Measurements from ENCODE around the gene GOLGA2.

GOLGA2 gene, protein sequence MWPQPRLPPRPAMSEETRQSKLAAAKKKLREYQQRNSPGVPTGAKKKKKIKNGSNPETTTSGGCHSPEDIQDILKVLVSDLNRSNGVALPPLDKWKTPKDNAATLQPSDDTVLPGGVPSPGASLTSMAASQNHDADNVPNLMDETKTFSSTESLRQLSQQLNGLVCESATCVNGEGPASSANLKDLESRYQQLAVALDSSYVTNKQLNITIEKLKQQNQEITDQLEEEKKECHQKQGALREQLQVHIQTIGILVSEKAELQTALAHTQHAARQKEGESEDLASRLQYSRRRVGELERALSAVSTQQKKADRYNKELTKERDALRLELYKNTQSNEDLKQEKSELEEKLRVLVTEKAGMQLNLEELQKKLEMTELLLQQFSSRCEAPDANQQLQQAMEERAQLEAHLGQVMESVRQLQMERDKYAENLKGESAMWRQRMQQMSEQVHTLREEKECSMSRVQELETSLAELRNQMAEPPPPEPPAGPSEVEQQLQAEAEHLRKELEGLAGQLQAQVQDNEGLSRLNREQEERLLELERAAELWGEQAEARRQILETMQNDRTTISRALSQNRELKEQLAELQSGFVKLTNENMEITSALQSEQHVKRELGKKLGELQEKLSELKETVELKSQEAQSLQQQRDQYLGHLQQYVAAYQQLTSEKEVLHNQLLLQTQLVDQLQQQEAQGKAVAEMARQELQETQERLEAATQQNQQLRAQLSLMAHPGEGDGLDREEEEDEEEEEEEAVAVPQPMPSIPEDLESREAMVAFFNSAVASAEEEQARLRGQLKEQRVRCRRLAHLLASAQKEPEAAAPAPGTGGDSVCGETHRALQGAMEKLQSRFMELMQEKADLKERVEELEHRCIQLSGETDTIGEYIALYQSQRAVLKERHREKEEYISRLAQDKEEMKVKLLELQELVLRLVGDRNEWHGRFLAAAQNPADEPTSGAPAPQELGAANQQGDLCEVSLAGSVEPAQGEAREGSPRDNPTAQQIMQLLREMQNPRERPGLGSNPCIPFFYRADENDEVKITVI

GRCh38 chr9:128275198-128276007 is at the start of gene GOLGA2:
Gene GOLGA2 (minus strand): TSS chr9:128276007. CDS start chr9:128275976, 31 bp downstream.
- peak; percentile 12 to 14 for DNase-seq

DNA sequence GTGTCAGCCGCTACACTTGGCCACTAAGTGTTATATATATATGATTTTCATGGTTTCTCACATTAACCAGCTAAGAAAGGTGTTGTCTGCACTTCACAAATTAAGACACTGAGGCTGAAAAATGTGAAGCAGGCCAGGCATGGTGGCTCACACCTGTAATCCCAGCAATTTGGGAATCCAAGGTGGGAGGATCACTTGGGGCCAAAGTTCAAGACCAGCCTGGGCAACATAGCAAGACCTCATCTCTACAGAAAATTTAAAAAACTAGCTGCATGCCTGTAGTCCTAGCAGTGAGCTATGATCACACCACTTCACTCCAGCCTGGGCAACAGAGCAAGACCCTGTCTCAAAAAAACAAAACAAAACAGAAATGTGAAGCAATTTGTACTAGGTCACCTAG is 48.6 kb upstream of the GOLGA2 start:
- no peak for DNase-seq

DNA sequence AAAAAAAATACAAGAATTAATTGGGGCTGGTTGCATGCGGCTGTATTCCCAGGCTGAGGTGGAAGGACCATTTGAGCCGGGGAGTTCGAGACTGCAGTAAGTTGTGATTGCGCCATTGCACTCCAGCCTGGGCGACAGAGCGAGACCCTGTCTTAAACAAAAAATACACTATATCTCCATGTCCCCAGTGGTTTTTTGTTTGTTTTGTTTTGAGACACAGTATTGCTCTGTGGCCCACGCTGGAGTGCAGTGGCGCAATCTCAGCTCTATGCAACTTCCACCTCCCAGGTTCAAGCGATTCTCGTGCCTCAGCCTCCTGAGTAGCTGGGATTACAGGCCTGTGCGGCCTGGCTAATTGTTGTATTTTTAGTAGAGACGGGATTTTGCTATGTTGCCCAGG is 48.0 kb upstream of the GOLGA2 start:
- no peak for DNase-seq

DNA sequence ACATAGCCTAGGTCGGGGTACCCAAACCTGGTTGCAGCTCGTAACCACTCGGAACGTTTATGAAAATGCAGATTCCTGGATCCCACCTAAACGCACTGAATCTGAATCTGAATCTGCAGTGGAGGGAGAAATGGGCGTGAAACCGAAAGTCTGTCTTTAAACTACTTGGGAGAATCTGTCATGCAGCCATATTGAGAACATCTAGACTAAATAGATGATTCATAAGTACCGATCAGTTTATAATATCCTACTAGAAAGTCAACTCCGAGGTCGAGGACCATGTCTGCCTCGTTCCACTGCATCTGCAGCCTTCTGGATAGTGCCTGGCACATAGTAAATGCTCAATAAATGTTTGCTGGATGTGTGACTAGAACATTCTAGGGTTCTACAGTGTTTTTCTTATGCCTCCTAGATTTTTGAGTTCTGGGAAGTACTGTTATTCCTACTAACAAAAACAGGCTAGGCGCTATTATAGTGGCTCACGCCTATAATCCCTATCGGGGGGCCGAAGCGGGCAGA is 47.5 kb upstream of the GOLGA2 start:
- DNase-seq, result no peak

GRCh38 chr9:128322404-128323211 is 46.8 kb upstream of the GOLGA2 start, which contains the start of the genes COQ4 and TRUB2:
Gene COQ4 (plus strand): TSS chr9:128322839. CDS start chr9:128322859, 20 bp downstream.
Gene TRUB2 (minus strand): TSS chr9:128322447. CDS start chr9:128322408, 39 bp downstream.
- peak; percentile 92 to 95 for DNase-seq

GRCh38 chr9:128321879-128322403 is 46.1 kb upstream of the GOLGA2 start:
- no peak for DNase-seq

- no peak for DNase-seq
These were observed 45.5 kb upstream of the GOLGA2 start for GRCh38 chr9:128321343-128321742.

GRCh38 chr9:128317629-128318028 is 41.8 kb upstream of the GOLGA2 start:
- no peak for DNase-seq

DNA sequence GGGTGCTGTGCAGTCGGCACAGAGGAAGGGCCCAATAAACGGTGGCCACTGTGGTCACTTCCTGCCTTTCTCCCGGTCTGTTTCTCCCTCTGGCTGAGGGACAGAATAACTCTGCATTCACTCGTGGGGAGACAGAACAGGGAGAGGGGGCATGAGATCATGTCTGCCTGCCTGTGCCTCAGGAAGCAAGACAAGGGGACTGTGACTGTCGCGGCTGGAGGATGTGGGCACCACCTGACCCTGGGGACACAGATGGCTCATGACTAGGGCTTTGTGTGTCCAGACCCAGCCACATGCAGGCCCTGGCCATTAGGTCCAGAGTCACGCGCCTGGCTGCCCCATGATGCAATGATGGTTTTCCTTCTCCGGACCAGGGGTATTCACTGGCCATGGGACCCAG is 40.6 kb upstream of the GOLGA2 start:
- DNase-seq, result no peak

DNA sequence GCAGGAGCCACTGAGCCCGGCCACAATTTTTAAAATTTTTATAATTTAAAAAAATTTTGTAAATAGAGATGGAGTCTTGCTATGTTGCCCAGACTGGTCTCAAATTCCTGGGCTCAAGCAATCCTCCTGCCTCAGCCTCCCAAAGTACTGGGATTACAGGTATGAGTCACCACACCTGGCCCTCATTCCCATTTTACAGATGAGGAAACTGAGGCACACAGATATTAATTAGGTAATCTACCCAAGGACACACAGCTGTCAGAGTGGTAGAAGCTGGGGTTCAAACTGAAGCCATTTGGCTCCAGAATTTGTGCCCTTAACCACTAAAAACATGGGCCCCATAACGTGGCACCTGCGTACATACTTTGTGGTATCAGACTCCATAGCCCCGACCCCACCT is 38.9 kb upstream of the GOLGA2 start:
- DNase-seq, result no peak

DNA sequence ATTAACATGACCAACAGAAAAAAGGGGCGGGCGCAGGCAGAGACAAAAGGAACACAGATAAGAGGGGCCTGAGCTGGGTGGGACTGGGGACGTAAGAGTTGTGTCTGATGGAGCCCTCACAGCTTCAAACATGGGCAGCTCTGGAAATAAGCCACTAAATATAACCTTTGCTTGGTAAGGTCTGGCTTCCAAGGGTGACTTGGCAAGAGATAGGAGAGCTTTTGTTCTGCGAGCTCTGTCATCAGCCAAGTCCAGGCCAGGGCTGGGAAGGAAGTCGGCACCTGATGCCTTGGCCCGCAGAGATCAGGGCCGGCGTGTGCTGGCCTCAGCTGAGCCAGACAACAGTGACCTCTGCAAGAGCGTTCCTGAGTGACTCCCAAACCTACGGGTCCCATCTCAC is 34.7 kb upstream of the GOLGA2 start:
- no peak for DNase-seq

DNA sequence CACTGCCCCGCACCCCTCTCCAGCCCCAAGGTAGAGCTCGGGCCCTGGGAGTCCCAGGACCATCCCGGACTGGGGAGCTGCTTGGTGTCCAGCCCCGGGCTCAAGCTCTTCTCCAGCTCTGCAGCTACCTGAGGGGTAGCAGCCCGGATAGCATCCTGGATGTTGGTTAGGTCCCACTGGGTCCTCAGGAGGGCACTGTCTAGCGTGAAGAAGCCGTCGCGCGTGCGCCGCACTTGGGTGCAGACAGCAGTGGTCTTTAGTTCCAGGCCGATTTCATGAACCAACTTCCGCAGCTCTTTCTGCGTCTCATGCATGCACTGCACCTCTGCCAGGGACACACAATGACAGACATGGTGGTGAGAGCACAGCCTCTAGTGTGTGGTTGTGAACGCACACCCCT is 33.7 kb upstream of the GOLGA2 start:
- DNase-seq, result no peak

DNA sequence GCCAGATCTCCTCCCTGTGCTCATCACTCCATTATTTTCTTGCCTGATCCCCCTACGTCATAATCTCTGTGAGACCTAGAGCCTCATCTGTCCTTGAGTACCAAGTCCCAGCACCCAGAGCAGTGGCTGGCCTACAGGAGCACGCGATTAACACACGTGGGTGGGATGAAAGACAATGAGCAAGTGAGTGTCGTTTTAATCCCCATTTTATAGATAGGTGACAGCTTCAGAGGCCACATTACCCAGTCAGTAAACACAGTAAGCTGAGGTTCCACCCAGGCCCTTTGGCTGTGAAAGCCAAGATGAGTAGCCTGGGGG is 29.1 kb upstream of the GOLGA2 start:
- no peak for DNase-seq

- DNase-seq, result no peak
These were observed 28.5 kb upstream of the GOLGA2 start for GRCh38 chr9:128304136-128304970.

GRCh38 chr9:128298535-128299482 is 23.0 kb upstream of the GOLGA2 start:
- DNase-seq, result no peak

DNA sequence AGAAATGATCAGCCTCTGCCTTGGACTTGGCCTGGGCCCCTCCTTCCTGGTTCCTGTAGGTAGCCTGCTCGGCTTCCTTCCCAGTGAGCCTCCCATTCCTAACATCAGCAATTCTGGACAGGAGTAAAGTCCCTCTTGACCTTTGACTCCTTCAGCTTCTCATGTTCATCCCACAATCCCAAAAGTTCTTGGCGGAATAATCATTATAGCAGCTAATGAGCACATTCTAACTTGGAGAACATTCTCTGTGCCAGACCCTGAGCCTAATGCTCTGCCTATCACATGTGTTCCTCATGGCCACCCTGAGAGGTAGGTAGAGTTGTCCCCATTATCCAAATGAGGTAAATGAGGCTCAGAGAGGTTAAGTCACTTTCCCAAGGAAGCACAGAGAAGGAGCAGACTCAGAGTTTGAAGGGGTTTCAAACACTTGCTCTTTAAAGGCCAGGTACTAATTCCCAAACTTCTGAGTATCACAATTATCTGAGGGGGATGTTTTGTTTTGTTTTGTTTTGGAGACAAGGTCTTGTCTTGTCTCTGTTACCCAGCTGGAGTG is 21.5 kb upstream of the GOLGA2 start:
- DNase-seq, result no peak

GRCh38 chr9:128296340-128297220 is 20.8 kb upstream of the GOLGA2 start:
- DNase-seq, result no peak

DNA sequence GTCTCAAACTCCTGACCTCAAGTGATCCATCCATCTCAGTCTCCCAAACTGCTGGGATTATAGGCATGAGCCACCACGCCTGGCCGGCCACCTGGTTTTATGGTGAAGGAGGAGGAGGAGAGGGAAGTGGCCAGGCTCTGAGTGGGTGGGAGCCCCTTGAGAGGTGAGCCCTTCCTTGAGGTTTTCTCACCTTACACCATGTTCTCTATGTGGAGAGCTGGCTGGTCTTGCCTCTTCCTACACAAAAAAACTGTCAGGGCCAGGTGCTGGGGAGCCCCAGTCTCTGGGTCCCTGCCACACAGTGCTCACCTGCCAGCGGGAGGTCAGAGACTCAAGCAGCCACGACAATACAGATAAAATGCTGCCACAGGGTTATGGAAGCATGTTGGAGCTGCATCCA is 18.3 kb upstream of the GOLGA2 start:
- no peak for DNase-seq

Measured in CD4-positive, alpha-beta T cell treated with Interleukin-4 for 1 hour (primary cell).